ENCODE results near the gene ZBTB12.
"Not testable (repeated sequence)": the region's sequence is repeated elsewhere in the genome, so short reads cannot be mapped to it uniquely, and the experiment has no call there.

ZBTB12 gene

DNA sequence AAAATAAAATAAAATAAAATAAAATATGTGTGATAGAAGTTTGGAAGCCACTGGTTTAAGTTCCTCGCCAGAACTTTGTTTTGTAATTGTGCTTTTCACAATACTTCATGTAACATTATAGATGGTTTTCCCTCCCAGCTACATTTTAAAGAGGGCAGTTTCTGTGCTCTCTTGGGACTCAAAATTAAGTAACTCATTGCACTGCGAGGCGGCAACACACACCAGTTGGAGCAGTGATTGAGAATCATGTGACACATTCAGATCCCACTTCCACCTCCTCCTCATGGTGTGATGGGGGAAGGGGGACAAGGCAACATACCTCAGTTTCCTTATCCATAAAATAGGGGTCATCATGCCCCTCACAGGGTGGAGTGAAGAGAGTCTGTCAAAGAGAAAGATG is 33.1 kb upstream of the ZBTB12 start:
- DNase-seq (no peak), ATAC-seq (replicated peaks) (no peak)

DNA sequence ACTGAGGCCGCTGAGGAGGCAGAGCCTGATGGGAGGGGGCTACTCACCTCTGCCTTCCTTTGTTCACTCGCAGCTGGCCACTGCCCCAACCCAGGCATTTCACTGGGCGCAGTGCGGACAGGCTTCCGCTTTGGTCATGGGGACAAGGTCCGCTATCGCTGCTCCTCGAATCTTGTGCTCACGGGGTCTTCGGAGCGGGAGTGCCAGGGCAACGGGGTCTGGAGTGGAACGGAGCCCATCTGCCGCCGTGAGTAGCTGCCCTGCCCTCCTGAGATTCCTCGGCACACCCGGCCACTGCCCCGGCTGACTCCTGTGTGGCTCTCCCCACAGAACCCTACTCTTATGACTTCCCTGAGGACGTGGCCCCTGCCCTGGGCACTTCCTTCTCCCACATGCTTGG is 31.7 kb upstream of the ZBTB12 start:
- no peaks in the 10 kb centered on the region for H3K36me3 Mint-ChIP-seq

More for the DNA sequence above, 33.1 kb upstream of the ZBTB12 start:
- Mint-ChIP-seq H3K27me3 (peaks cover 9 to 12% of the 10 kb centered on the region in 2 donors), H3K36me3 (no peaks in the 10 kb centered on the region), H3K4me1 (no peaks in the 10 kb centered on the region), H3K27ac (no peak overlapping the region), H3K9me3 (no peaks in the 10 kb centered on the region), H3K4me3 (no peak overlapping the region)

DNA sequence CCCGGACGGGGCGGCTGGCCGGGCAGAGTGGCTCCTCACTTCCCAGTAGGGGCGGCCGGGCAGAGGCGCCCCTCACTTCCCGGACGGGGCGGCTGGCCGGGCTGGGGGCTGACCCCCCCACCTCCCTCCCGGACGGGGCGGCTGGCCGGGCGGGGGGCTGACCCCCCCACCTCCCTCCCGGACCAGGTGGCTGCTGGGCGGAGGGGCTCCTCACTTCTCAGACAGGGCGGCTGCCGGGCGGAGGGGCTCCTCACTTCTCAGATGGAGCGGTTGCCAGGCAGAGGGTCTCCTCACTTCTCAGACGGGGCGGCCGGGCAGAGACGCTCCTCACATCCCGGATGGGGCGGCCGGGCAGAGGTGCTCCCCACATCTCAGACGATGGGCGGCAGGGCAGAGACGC is 30.3 kb upstream of the ZBTB12 start:
- not testable (repeated sequence) for H3K4me1 Mint-ChIP-seq; H3K27ac Mint-ChIP-seq; H3K9me3 Mint-ChIP-seq; ATAC-seq (replicated peaks); H3K36me3 Mint-ChIP-seq; DNase-seq; H3K4me3 Mint-ChIP-seq
- H3K27me3 Mint-ChIP-seq: peaks cover 15 to 16% of the 10 kb centered on the region in 2 donors

More for the DNA sequence above, 31.7 kb upstream of the ZBTB12 start:
- DNase-seq (no peak), ATAC-seq (replicated peaks) (no peak)
- Mint-ChIP-seq H3K4me3 (no peak overlapping the region), H3K4me1 (no peaks in the 10 kb centered on the region), H3K9me3 (no peaks in the 10 kb centered on the region), H3K27ac (no peak overlapping the region), H3K27me3 (peaks cover 9 to 15% of the 10 kb centered on the region in 2 donors)

GRCh38 chr6:31930962-31931361 is 29.1 kb upstream of the ZBTB12 start:
- H3K4me1 Mint-ChIP-seq: no peaks in the 10 kb centered on the region
- H3K27me3 Mint-ChIP-seq: peaks cover 15 to 16% of the 10 kb centered on the region in 2 donors
- no peak overlapping the region for H3K27ac Mint-ChIP-seq
- no peak overlapping the region for H3K4me3 Mint-ChIP-seq
- H3K9me3 Mint-ChIP-seq: no peaks in the 10 kb centered on the region
- no peak for DNase-seq
- ATAC-seq (replicated peaks): no peak
- H3K36me3 Mint-ChIP-seq: no peaks in the 10 kb centered on the region

DNA sequence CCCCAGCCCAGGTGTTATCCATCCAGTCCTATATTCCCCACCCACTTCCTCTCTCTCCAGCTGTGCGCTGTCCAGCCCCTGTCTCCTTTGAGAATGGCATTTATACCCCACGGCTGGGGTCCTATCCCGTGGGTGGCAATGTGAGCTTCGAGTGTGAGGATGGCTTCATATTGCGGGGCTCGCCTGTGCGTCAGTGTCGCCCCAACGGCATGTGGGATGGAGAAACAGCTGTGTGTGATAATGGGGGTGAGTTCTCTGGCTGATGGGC is 26.7 kb upstream of the ZBTB12 start:
- Mint-ChIP-seq H3K27ac (no peak overlapping the region), H3K27me3 (peaks cover 12 to 15% of the 10 kb centered on the region in 2 donors), H3K4me3 (no peak overlapping the region), H3K4me1 (no peaks in the 10 kb centered on the region), H3K9me3 (no peaks in the 10 kb centered on the region), H3K36me3 (no peaks in the 10 kb centered on the region)
- DNase-seq (no peak), ATAC-seq (replicated peaks) (no peak)

DNA sequence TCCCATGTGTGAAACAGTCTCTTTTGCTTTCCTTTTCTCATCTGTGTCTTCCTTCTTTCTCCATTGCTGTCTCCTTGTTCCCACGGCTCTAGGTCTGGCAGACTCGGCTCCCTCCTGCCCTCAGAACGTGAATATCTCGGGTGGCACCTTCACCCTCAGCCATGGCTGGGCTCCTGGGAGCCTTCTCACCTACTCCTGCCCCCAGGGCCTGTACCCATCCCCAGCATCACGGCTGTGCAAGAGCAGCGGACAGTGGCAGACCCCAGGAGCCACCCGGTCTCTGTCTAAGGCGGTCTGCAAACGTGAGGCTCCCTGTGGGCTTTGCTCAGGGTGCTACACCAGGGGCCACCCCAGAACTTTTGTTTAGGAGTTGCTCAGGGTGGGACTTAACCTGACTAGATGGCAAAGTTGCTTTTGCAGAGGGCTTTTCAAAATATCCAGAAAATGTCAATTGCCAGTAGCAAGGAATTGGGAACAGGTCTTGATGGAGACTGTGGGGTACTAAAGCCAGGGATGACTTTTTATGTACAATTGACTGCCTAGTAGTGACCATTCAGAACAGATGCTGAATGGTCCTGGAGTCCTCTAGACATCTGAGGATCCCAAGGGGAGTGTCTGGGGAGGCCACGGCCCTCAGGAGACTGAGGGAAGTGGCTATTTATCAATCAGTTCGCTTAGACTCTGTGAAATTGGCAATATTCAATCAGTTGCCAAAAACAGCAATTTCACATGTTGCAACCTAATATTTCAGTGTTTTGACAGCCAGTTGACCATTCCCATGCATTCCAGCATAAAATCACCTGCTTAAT is 26.2 kb upstream of the ZBTB12 start:
- H3K27ac Mint-ChIP-seq: no peak overlapping the region
- H3K27me3 Mint-ChIP-seq: peaks cover 7 to 9% of the 10 kb centered on the region in 2 donors
- no peak overlapping the region for H3K4me3 Mint-ChIP-seq
- no peaks in the 10 kb centered on the region for H3K36me3 Mint-ChIP-seq
- H3K4me1 Mint-ChIP-seq: no peaks in the 10 kb centered on the region
- no peak for DNase-seq
- H3K9me3 Mint-ChIP-seq: no peaks in the 10 kb centered on the region
- ATAC-seq (replicated peaks): no peak

DNA sequence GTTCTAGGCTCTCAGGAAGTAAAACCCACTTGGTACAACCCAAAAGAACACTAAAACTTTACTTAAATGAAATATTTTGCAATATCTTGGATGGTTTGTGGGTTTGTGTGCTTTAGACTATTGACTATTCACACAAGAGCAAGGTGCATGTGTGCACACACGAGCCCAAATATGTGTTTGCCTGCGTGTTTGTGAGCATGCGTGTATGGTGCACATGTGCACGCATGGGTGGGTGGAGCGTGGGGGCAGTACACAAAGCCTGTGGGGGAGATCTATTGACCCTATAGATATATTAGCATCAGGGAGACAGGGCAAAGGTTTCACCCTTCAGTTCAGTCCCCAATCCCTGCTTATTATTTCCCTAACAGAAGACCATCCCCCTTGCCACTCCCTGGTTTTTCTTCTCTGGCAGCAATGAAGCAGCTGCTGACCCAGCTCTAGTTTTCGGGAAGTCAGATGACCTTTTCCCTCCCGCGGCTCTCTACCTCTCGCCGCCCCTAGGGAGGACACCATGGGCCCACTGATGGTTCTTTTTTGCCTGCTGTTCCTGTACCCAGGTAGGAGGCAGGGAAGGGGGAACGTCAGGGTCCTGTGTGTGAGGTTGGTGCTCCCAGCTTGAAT is 25.5 kb upstream of the ZBTB12 start, which contains the start of gene C2:
Gene C2, plus strand, starts transcription at position 476 of the 621 bp plus-strand sequence. Its CDS starts 36 bp downstream, at position 512.
- DNase-seq: no peak
- Mint-ChIP-seq H3K27ac (no peak within 1 kb of the TSS), H3K4me1 (no peaks in the 10 kb centered on the region), H3K9me3 (no peaks in the 10 kb centered on the region), H3K4me3 (no peak within 1 kb of the TSS), H3K36me3 (no peaks in the 10 kb centered on the region), H3K27me3 (peaks cover 4 to 6% of the 10 kb centered on the region in 2 donors)
- no peak for ATAC-seq (replicated peaks)

- H3K4me1 Mint-ChIP-seq: no peaks in the 10 kb centered on the region
- no peaks in the 10 kb centered on the region for H3K9me3 Mint-ChIP-seq
- H3K4me3 Mint-ChIP-seq: no peak overlapping the region
- H3K36me3 Mint-ChIP-seq: no peaks in the 10 kb centered on the region
- no peak overlapping the region for H3K27ac Mint-ChIP-seq
- ATAC-seq (replicated peaks) (no peak), DNase-seq (no peak)
- H3K27me3 Mint-ChIP-seq: peaks cover 0 to 4% of the 10 kb centered on the region in 2 donors
These were observed 21.1 kb upstream of the ZBTB12 start for GRCh38 chr6:31922942-31923341.

GRCh38 chr6:31920811-31921210 is 18.9 kb upstream of the ZBTB12 start:
- no peak for ATAC-seq (replicated peaks)
- no peaks in the 10 kb centered on the region for H3K36me3 Mint-ChIP-seq
- no peak overlapping the region for H3K4me3 Mint-ChIP-seq
- peaks cover 0 to 4% of the 10 kb centered on the region in 2 donors for H3K27me3 Mint-ChIP-seq
- H3K27ac Mint-ChIP-seq: no peak overlapping the region
- no peak for DNase-seq
- no peaks in the 10 kb centered on the region for H3K4me1 Mint-ChIP-seq
- no peaks in the 10 kb centered on the region for H3K9me3 Mint-ChIP-seq

DNA sequence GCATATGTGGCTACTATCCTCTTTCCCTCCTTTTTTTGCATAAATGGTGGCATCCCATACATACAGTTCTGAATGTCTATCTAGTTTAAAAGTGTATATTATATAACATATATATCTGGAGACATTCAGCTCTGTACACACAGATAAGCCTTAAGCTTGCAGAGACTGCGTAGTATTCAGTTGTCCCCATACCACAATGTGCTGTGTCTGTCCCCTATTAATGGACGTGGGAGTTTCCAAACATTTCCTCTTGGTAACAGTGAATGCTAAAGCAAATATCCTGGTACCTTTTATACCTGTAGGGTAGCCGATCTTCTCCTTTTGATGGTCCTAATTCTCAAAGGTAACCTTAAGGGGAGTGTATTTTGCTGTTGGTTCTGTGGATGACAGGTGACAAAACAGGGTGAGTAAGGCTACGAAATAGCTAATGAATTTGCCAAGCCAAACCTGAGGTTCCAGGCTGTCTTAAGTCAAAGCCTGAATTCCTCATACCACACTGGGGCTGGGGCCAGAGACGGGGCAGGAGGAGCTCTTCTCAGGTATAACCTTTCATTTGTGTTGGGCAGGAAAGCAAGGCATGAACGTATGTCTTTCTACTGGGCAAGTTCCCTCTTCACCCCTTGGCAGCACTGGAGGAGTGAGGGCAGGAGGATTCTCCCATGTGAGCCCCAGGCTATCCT is 17.9 kb upstream of the ZBTB12 start:
- Mint-ChIP-seq H3K27me3 (peaks cover 0 to 6% of the 10 kb centered on the region in 2 donors), H3K27ac (no peak overlapping the region), H3K9me3 (no peaks in the 10 kb centered on the region), H3K4me1 (peaks cover 0 to 6% of the 10 kb centered on the region in 2 donors), H3K36me3 (no peaks in the 10 kb centered on the region), H3K4me3 (no peak overlapping the region)
- ATAC-seq (replicated peaks) (no peak), DNase-seq (no peak)

- Mint-ChIP-seq H3K36me3 (no peaks in the 10 kb centered on the region), H3K4me3 (no peak overlapping the region), H3K4me1 (peaks cover 0 to 7% of the 10 kb centered on the region in 2 donors), H3K9me3 (no peaks in the 10 kb centered on the region), H3K27me3 (peaks cover 0 to 6% of the 10 kb centered on the region in 2 donors), H3K27ac (no peak overlapping the region)
- ATAC-seq (replicated peaks): no peak
- DNase-seq: no peak
These were observed 16.3 kb upstream of the ZBTB12 start for GRCh38 chr6:31918069-31918720.

GRCh38 chr6:31915756-31916155 is 13.9 kb upstream of the ZBTB12 start:
- H3K27me3 Mint-ChIP-seq: peaks cover 4 to 12% of the 10 kb centered on the region in 2 donors
- H3K36me3 Mint-ChIP-seq: no peaks in the 10 kb centered on the region
- peaks cover 0 to 7% of the 10 kb centered on the region in 2 donors for H3K4me1 Mint-ChIP-seq
- no peaks in the 10 kb centered on the region for H3K9me3 Mint-ChIP-seq
- no peak overlapping the region for H3K27ac Mint-ChIP-seq
- no peak overlapping the region for H3K4me3 Mint-ChIP-seq
- no peak for ATAC-seq (replicated peaks)
- no peak for DNase-seq

- ATAC-seq (replicated peaks): no peak
- peaks cover 4 to 12% of the 10 kb centered on the region in 2 donors for H3K27me3 Mint-ChIP-seq
- no peaks in the 10 kb centered on the region for H3K9me3 Mint-ChIP-seq
- no peaks in the 10 kb centered on the region for H3K36me3 Mint-ChIP-seq
- H3K4me1 Mint-ChIP-seq: peaks cover 0 to 7% of the 10 kb centered on the region in 2 donors
- H3K27ac Mint-ChIP-seq: no peak overlapping the region
- no peak for DNase-seq
- H3K4me3 Mint-ChIP-seq: no peak overlapping the region
These were observed 13.5 kb upstream of the ZBTB12 start for GRCh38 chr6:31915351-31915750.

GRCh38 chr6:31911826-31912585 is 10.1 kb upstream of the ZBTB12 start:
- no peak overlapping the region for H3K27ac Mint-ChIP-seq
- H3K36me3 Mint-ChIP-seq: no peaks in the 10 kb centered on the region
- H3K27me3 Mint-ChIP-seq: peaks cover 4 to 12% of the 10 kb centered on the region in 2 donors
- ATAC-seq (replicated peaks) (no peak), DNase-seq (no peak)
- H3K9me3 Mint-ChIP-seq: no peaks in the 10 kb centered on the region
- no peak overlapping the region for H3K4me3 Mint-ChIP-seq
- H3K4me1 Mint-ChIP-seq: peaks cover 0 to 7% of the 10 kb centered on the region in 2 donors
